Testis (tissue), 2 donors: Measurements from ENCODE around the gene ABCF2.

Experiments used
- CTCF ChIP-seq, 3 experiments: fragments of 450-650 bp in 2 of 3; fragments of 200-600 bp in 1 of 3; sonication (generic) in 1 of 3; IDR thresholded peaks; one replicate each; pipeline ENCODE4 v1.5.1; 2016 to 2019; ENCODE audit warnings: antibody characterized with exemption in 3 of 3, mild to moderate bottlenecking in 2 of 3, moderate library complexity in 1 of 3
- POLR2A ChIP-seq: fragments of 450-650 bp; IDR thresholded peaks from one replicate; pipeline ENCODE4 v1.6.1; 2017; ENCODE audit warnings: antibody characterized with exemption, mild to moderate bottlenecking, moderate library complexity

GRCh38 chr7:151241755-151242096 is 14.7 kb upstream of the ABCF2 start:
- TF ChIP-seq CTCF (IDR thresholded peaks at IDR 0.05): no peak
- no peak for TF ChIP-seq POLR2A
